GM04503 (cell line): ENCODE data around the gene VASP.

Experiments
- DNase-seq: peaks from one replicate; pipeline ENCODE4 v3.0.0-alpha.2; 2012; ENCODE audit warnings: low read depth

The VASP gene

GRCh38 chr19:45473682-45474605, 33.3 kb upstream of the VASP start:
- no peak for DNase-seq

DNA sequence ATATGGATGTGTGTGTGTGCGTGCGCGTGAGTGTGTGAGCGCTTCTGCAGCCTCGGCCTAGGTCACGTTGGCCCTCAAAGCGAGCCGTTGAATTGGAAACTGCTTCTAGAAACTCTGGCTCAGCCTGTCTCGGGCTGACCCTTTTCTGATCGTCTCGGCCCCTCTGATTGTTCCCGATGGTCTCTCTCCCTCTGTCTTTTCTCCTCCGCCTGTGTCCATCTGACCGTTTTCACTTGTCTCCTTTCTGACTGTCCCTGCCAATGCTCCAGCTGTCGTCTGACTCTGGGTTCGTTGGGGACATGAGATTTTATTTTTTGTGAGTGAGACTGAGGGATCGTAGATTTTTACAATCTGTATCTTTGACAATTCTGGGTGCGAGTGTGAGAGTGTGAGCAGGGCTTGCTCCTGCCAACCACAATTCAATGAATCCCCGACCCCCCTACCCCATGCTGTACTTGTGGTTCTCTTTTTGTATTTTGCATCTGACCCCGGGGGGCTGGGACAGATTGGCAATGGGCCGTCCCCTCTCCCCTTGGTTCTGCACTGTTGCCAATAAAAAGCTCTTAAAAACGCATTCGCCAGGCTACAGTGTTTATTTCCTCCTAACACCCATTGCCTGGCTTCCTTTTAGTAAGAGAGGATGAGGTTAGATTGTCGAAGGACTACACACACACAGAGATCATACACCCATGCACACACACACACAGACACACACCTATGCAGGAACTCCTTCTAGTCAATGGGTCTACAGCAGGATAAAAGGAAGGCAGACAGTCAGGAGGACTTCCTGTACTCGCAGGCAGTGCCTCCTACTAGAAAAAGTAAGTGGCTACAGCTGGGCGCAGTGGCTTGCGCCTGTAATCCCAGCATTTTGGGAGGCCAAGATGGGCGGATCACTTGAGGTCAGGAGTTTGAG, 32.4 kb upstream of the VASP start:
- DNase-seq: no peak

GRCh38 chr19:45475537-45476291, 31.6 kb upstream of the VASP start:
- no peak for DNase-seq

DNA sequence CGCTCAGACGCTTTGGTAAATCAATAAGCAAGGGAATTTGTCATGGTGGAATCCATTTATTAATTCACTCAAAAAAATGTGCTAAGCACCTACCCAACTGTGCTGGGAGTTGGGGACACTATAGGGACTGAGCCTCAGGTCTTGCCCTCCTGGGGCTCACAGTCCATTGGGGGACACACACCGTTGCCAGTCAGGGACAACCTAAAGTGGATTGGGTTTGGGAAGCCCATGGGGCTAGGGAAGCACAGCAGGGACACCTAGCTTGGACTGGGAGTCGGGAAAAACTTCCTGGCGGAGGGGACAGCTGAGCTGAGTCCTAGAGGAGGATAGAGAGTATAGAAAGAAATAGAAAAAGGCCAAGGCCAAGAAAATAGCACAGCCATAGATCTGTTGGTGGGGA, 31.0 kb upstream of the VASP start:
- DNase-seq: no peak

DNA sequence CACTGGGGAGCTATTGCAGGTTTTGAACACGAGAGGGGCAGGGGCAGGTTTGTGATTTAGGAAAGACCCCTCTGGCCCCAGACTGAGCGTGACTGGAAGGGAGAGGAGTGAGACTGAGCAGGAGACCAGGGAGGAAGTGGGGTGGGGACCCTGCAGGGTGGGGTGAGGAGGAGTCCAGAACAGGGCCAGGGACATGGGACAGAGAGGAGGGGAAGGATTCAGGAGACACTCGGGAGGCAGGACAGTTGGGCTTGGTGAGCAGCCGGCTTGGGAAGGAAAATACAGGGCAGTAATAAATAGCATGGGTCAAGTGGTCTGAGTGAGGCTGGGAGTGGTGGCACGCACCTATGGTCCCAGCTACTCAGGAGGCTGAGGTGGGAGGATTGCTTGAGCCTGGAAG, 30.1 kb upstream of the VASP start:
- DNase-seq: no peak

GRCh38 chr19:45477713-45478453, 29.4 kb upstream of the VASP start:
- no peak for DNase-seq

DNA sequence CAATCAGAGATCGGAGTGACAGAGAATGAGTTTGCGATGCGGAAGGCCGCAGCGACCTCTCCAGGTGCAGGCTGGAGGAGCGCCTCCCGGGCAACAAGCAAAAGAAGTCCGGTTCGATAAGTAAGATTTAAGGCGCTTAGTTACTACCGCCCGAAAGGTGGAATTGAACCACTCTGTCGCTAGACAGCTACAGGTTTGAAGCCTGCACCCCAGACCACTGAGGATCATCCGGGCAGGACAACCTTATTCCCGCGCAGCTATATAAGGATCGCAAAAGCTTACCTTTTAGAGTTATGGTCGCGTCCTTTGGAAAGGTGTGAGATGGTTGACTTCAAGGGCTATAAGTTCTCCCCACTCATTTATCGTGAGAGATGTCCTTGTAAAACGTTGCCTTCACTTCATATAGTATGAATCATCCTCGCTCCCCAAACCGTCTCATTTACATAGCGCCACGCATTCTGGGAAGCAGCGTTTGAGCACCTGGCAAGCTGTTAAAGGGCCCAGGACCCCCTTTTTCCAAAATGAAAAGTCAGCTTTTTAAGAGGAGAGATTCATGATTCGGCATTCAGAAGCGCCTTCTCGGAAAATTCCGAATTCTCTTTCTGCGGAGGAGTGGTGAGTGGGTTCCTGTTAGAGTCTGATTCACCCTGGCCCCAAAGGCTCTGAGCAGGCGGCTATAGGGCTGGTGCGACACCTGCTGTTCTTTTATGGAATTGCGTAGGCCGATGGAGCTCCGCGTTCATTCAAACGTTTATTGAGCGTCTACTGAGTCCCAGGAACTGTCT, 28.6 kb upstream of the VASP start:
- peak; percentile 71 for DNase-seq

DNA sequence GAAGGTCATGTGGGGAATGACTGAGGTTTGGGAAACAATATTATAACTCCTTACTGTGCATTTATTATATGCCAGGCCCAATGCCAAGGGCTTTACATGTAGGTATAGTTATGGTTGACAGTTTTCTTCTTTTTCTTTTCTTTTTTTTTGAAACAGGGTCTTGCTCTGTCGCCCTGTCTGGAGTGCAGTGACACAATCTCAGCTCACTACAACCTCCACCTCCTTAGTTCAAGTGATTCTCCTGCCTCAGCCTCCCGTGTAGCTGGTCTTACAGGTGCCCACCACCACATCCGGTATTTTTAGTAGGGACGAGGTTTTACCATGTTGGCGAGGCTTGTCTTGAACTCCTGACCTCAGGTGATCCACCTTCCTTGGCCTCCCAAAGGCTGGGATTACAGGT, 24.2 kb upstream of the VASP start:
- no peak for DNase-seq

GRCh38 chr19:45484273-45484945, 22.9 kb upstream of the VASP start:
- no peak for DNase-seq

- peak; percentile 62 for DNase-seq
These were observed 21.8 kb upstream of the VASP start for GRCh38 chr19:45485305-45486077.

GRCh38 chr19:45488708-45489107, 18.6 kb upstream of the VASP start:
- no peak for DNase-seq

DNA sequence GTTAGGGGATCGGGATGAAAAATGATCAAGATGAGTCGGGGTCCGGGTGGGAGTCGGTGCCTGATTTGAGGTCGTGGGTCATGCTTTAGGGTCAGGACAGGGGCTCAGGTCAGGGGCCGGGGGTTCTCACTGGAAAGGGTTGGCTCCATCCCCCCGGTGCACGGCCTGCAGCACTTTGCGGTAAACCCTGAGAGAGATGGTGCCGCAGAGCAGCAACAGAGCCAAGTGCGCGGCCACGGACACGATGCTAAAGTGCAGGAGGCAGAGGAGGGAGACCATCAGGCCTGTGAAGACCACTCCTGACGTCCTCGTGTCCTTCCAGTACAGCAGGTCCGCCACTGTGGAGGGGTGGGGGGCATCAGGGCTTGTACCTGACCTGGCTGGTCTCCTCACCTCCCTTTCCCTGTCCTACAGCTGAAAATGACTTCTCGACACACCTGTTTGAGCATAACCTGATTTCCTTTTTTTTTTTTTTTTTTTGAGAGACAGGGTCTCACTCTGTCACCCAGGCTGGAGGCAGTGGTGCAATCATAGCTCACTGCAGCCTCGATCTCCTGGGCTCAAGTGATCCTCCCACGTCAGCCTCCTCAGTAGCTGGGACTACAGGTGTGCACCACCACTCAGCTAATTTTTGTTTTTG, 17.9 kb upstream of the VASP start:
- DNase-seq: no peak

DNA sequence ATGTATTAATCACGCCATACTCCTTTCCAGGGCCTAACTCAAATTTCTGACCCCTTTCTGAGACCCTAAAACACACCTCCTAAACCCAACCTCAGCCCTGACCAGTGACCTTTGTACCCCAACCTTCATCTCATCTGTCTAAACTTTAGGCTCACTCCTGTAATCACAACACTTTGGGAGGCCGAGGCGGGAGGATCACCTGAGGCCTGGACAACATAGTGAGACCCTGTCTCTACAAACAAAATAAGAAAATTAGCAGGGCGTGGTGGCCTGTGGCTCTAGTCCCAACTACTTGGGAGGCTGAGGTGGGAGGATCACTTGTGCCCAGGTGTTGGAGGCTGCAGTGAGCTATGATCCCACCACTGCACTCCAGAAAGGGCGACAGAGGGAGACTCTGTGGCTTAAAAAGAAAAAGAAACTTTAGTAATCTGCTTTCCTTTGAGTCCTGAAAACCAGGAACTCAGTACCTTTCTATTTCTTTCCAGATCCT, 15.1 kb upstream of the VASP start:
- no peak for DNase-seq

GRCh38 chr19:45492627-45493470, 14.4 kb upstream of the VASP start:
- no peak for DNase-seq

DNA sequence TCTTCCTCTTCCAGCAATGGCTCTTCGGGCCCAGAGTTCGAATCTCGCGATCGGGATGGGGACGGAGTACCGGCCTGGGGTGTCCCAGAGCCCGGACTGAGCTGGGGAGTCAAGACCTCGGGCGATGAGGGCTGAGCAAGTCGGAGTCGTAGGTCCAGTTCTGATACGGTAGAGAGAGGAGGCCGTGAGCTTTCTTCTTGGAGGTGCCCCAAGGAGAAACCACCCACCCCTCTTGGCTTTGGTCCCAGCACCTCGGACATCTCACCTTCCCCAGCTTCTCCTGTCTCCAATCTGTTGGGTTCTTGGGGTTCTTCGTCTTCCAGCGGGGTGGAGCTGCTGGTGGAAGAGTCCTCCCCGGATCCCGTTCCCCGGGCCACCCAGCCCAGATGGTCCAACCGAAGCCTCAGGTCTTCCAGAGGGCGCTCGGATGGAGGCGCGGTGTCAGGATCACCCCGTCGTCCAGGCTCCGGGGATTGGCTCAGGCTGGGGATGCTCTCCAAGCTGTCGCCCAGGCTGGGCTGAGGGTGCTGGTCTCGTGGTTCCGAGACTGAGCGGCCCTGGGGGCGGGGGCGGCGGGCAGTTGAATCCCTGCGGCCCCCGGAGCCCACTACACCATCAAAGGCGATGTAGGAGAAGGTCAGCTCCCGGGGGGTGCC, 12.9 kb upstream of the VASP start:
- no peak for DNase-seq

GRCh38 chr19:45495178-45495577, 12.1 kb upstream of the VASP start:
- no peak for DNase-seq

DNA sequence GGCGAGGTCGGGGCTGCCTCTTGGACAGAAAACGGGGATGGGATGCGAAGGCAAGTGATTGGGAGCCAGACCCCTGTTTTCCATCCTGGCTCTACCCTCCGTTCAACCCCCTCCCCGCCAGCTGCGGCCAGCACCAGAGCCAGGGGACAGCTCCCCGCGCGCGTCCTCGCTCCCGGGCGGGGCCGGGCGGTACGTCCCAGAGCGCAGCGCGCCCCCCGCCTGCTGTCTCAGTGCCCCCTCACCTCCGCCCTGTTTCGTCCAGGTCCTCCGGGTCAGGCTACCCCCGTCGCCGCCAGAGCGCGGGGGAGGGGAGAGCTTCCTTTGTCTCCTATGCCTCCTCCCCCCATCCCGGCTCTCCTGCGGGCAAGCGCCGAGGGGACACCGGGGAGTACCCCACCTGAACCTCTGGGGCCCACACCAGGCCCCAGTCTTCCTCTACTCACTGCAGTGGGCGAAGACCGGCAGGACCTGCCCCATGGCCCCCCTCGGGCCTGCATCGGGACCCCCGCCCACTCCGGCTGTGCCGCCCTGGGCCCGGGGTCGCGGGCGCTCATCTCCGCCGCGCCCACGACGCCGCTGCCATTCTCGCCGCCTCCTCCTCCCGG, 10.8 kb upstream of the VASP start:
- DNase-seq: no peak
